CD4-positive, alpha-beta T cell (primary cell): ENCODE results near the gene G6PC3. TPM values are rescaled to one million over a fixed set of nuclear protein-coding genes. Genes with fewer than 3 reads are reported as not detected.

Experiments used
- ATAC-seq: fragments of 200-7000 bp; cut with Tn5 transposase; one replicate; pipeline ENCODE4 v1.10.0; 2022; ENCODE audit warnings: mild to moderate bottlenecking; ENCODE audit not compliant: poor library complexity
- CTCF ChIA-PET: fragments of 350-600 bp; sonication (Branson Sonifier 250); formaldehyde crosslinking; loops from one replicate; lab custom pipeline; 2021; ENCODE audit warnings: antibody characterized with exemption, inconsistent platforms; lab: Charles Lee
- POLR2A ChIA-PET: fragments of 350-600 bp; sonication (Branson Sonifier 250); formaldehyde crosslinking; loops from one replicate; lab custom pipeline; 2021; ENCODE audit warnings: antibody characterized with exemption, inconsistent platforms; lab: Charles Lee
- DNase-seq, 14 experiments: peaks; one replicate each; pipeline ENCODE4 v3.0.0-alpha.2; 2013 to 2020; ENCODE audit warnings: mixed read lengths in 2 of 14
- H3K27ac ChIP-seq, 2 donors: one replicate each; pipeline versions ENCODE4 v1.5.1 to v1.7.0; 2013; ENCODE audit warnings: low read length in 2 of 2, low read depth in 1 of 2, mild to moderate bottlenecking in 1 of 2
- H3K27me3 ChIP-seq, 2 experiments: 1 replicate in 1 of 2; 2 replicates in 1 of 2; pipeline versions ENCODE4 v1.6.1 to v1.7.0; 2013; ENCODE audit warnings: low read length in 2 of 2, control low read depth in 1 of 2, mild to moderate bottlenecking in 1 of 2, moderate library complexity in 1 of 2; ENCODE audit not compliant: insufficient read depth in 2 of 2, control insufficient read depth in 1 of 2
- H3K36me3 ChIP-seq: one replicate; pipeline ENCODE4 v1.6.1; 2013; ENCODE audit warnings: low read length, control low read depth; ENCODE audit not compliant: insufficient read depth
- H3K4me1 ChIP-seq: one replicate; pipeline ENCODE4 v1.6.1; 2013; ENCODE audit warnings: low read length, control low read depth; ENCODE audit not compliant: insufficient read depth
- H3K4me3 ChIP-seq: one replicate; pipeline ENCODE4 v1.5.1; 2013; ENCODE audit warnings: mild to moderate bottlenecking, low read length, moderate library complexity
- H3K9me3 ChIP-seq, 2 experiments: 1 replicate in 1 of 2; 2 replicates in 1 of 2; pipeline versions ENCODE4 v1.6.1 to v1.7.0; 2013; ENCODE audit warnings: low read length in 2 of 2, mild to moderate bottlenecking in 2 of 2, control low read depth in 1 of 2, moderate library complexity in 1 of 2; ENCODE audit not compliant: control insufficient read depth in 1 of 2, insufficient read depth in 1 of 2
- H3K27ac Mint-ChIP-seq: one replicate; pipeline ENCODE4 v1.8.0; 2020; ENCODE audit warnings: mixed read lengths
- H3K27me3 Mint-ChIP-seq: one replicate; pipeline ENCODE4 v1.8.0; 2021; ENCODE audit warnings: mixed read lengths
- H3K36me3 Mint-ChIP-seq: one replicate; pipeline ENCODE4 v1.8.0; 2021; ENCODE audit warnings: low read depth, mixed read lengths
- H3K4me1 Mint-ChIP-seq: one replicate; pipeline ENCODE4 v1.8.0; 2021; ENCODE audit warnings: low read depth, mixed read lengths
- H3K4me3 Mint-ChIP-seq: one replicate; pipeline ENCODE4 v1.8.0; 2020; ENCODE audit warnings: mild to moderate bottlenecking, mixed read lengths
- H3K9me3 Mint-ChIP-seq: one replicate; pipeline ENCODE4 v1.8.0; 2020; ENCODE audit warnings: mixed read lengths
- CTCF ChIP-seq: fragments of 200-600 bp; IDR thresholded peaks from one replicate; pipeline ENCODE4 v1.8.0; 2022; ENCODE audit warnings: antibody characterized with exemption, mild to moderate bottlenecking
- intact Hi-C, 2 experiments: fragments of 100-400 bp; cut with DNase I in 1 of 2; cut with micrococcal nuclease in 1 of 2; formaldehyde crosslinking; loops; one replicate each; pipeline versions ENCODE4 v1.15.1 to v1.9.0; 2023 to 2025; cut with DNase I, micrococcal nuclease
- total RNA-seq, 174 experiments: library from RNA in 2 of 174; stranded (reverse) in 2 of 174; gene quantifications; one replicate each; pipeline ENCODE4 v1.2.3 and lab custom pipeline; 2021 to 2026

The G6PC3 gene
- total RNA-seq, 2 experiments from 2014 or later: 5.6 to 5.8 TPM

GRCh38 chr17:44076716-44077594 lies 6.4 kb downstream of the G6PC3 start:
- ATAC-seq: no peak
- no peaks in the 10 kb centered on the region for H3K9me3 Mint-ChIP-seq
- no peaks in the 10 kb centered on the region for H3K27me3 ChIP-seq
- ChIA-PET CTCF (no interaction called here), POLR2A (no interaction called here)
- H3K27me3 Mint-ChIP-seq: no peaks in the 10 kb centered on the region
- peaks cover 7% of the 10 kb centered on the region for H3K4me1 Mint-ChIP-seq
- H3K27ac ChIP-seq: no peak overlapping the region
- intact Hi-C loops: no loop called here
- H3K4me3 ChIP-seq: no peak overlapping the region
- peaks cover 46% of the 10 kb centered on the region for H3K36me3 ChIP-seq
- no peak overlapping the region for H3K27ac Mint-ChIP-seq
- H3K4me3 Mint-ChIP-seq: no peak overlapping the region
- peak in 1 of 14 experiments; percentile 4 for DNase-seq
- H3K4me1 ChIP-seq: peaks cover under 1% of the 10 kb centered on the region
- H3K36me3 Mint-ChIP-seq: peaks cover 56% of the 10 kb centered on the region
- no peak for TF ChIP-seq CTCF
- no peaks in the 10 kb centered on the region for H3K9me3 ChIP-seq

GRCh38 chr17:44077595-44077909 lies 7.0 kb downstream of the G6PC3 start:
- no peak for TF ChIP-seq CTCF
- Histone ChIP-seq H3K27me3 (no peaks in the 10 kb centered on the region), H3K27ac (no peak overlapping the region), H3K36me3 (peaks cover 52% of the 10 kb centered on the region), H3K9me3 (no peaks in the 10 kb centered on the region), H3K4me1 (no peaks in the 10 kb centered on the region), H3K4me3 (no peak overlapping the region)
- Mint-ChIP-seq H3K27ac (no peak overlapping the region), H3K4me3 (no peak overlapping the region), H3K9me3 (no peaks in the 10 kb centered on the region), H3K4me1 (peaks cover 5% of the 10 kb centered on the region), H3K36me3 (peaks cover 62% of the 10 kb centered on the region), H3K27me3 (no peaks in the 10 kb centered on the region)
- no peak for ATAC-seq
- intact Hi-C loops: no loop called here
- ChIA-PET POLR2A (no interaction called here), CTCF (no interaction called here)
- peak in 1 of 14 experiments; percentile 28 for DNase-seq

GRCh38 chr17:44078412-44078811 lies 7.9 kb downstream of the G6PC3 start:
- no peaks in the 10 kb centered on the region for H3K4me1 ChIP-seq
- no peak overlapping the region for H3K4me3 ChIP-seq
- CTCF ChIA-PET: no interaction called here
- H3K9me3 ChIP-seq: no peaks in the 10 kb centered on the region
- H3K4me3 Mint-ChIP-seq: no peak overlapping the region
- no peak overlapping the region for H3K27ac ChIP-seq
- peaks cover 58% of the 10 kb centered on the region for H3K36me3 ChIP-seq
- peaks cover 67% of the 10 kb centered on the region for H3K36me3 Mint-ChIP-seq
- no peak for TF ChIP-seq CTCF
- peak overlapping the region; percentile 33 for H3K27ac Mint-ChIP-seq
- POLR2A ChIA-PET: interaction anchor here (0.6 kb wide), 1 partner anchor 39 kb away, joined by 3 read pairs; no protein-coding TSS in a partner anchor
- H3K27me3 Mint-ChIP-seq: no peaks in the 10 kb centered on the region
- intact Hi-C loops: no loop called here
- no peaks in the 10 kb centered on the region for H3K27me3 ChIP-seq
- no peak for ATAC-seq
- H3K9me3 Mint-ChIP-seq: no peaks in the 10 kb centered on the region
- H3K4me1 Mint-ChIP-seq: no peaks in the 10 kb centered on the region
- peak in 1 of 14 experiments; percentile 27 for DNase-seq
